ENCODE results near the gene IL12RB1. TPM values are rescaled to one million over a fixed set of nuclear protein-coding genes. Genes with fewer than 3 reads are reported as not detected.
A peak's percentile ranks its signal among the peaks of the same experiment; 100 is the strongest.

The IL12RB1 gene
- total RNA-seq, 4 donors from 2014 or later: 1.0 to 4.8 (median 1.9) TPM

GRCh38 chr19:18020212-18021085 lies 66.3 kb downstream of the IL12RB1 start:
- Histone ChIP-seq H3K27ac (peak overlapping the region; percentile 86 to 95 (median 90)), H3K9me3 (no peaks in the 10 kb centered on the region), H3K27me3 (no peaks in the 10 kb centered on the region), H3K4me3 (no peak overlapping the region), H3K4me1 (peaks cover 0 to 79% (median 54%) of the 10 kb centered on the region in 4 donors), H3K36me3 (peaks cover 0 to 3% (median 0%) of the 10 kb centered on the region in 3 donors)
- 34 to 37% methylated on average over 15 to 16 of the region's 16 CpGs for WGBS, 2 donors
- DNase-seq (ENCODE audit: low spot score in 2 of 2): peak; percentile 79 to 83
- TF ChIP-seq POLR2A (IDR thresholded peaks at IDR 0.05): peak in 1 of 2 donors; percentile 64
- peak; percentile 67 to 94 for TF ChIP-seq EP300 (IDR thresholded peaks at IDR 0.05)
- TF ChIP-seq, protein P1, sequence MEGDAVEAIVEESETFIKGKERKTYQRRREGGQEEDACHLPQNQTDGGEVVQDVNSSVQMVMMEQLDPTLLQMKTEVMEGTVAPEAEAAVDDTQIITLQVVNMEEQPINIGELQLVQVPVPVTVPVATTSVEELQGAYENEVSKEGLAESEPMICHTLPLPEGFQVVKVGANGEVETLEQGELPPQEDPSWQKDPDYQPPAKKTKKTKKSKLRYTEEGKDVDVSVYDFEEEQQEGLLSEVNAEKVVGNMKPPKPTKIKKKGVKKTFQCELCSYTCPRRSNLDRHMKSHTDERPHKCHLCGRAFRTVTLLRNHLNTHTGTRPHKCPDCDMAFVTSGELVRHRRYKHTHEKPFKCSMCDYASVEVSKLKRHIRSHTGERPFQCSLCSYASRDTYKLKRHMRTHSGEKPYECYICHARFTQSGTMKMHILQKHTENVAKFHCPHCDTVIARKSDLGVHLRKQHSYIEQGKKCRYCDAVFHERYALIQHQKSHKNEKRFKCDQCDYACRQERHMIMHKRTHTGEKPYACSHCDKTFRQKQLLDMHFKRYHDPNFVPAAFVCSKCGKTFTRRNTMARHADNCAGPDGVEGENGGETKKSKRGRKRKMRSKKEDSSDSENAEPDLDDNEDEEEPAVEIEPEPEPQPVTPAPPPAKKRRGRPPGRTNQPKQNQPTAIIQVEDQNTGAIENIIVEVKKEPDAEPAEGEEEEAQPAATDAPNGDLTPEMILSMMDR (IDR thresholded peaks at IDR 0.05): peak in 2 of 5 experiments; percentile 35 to 48

- no peak overlapping the region for H3K4me3 ChIP-seq
- H3K27me3 ChIP-seq: no peaks in the 10 kb centered on the region
- no peaks in the 10 kb centered on the region for H3K9me3 ChIP-seq
- TF ChIP-seq EP300 (IDR thresholded peaks at IDR 0.05): peak; percentile 76 to 79
- TF ChIP-seq, protein P1 (IDR thresholded peaks at IDR 0.05): no peak
- H3K36me3 ChIP-seq: peaks cover 4 to 28% (median 8%) of the 10 kb centered on the region in 3 donors
- H3K4me1 ChIP-seq: peaks cover 0 to 77% (median 41%) of the 10 kb centered on the region in 4 donors
- peak overlapping the region; percentile 73 to 95 (median 84) for H3K27ac ChIP-seq
- WGBS, 2 donors: 73 to 78% methylated on average over 14 to 15 of the region's 15 CpGs
- no peak for DNase-seq (ENCODE audit: low spot score in 2 of 2)
These were observed 69.3 kb downstream of the IL12RB1 start for GRCh38 chr19:18017275-18018083.

DNA sequence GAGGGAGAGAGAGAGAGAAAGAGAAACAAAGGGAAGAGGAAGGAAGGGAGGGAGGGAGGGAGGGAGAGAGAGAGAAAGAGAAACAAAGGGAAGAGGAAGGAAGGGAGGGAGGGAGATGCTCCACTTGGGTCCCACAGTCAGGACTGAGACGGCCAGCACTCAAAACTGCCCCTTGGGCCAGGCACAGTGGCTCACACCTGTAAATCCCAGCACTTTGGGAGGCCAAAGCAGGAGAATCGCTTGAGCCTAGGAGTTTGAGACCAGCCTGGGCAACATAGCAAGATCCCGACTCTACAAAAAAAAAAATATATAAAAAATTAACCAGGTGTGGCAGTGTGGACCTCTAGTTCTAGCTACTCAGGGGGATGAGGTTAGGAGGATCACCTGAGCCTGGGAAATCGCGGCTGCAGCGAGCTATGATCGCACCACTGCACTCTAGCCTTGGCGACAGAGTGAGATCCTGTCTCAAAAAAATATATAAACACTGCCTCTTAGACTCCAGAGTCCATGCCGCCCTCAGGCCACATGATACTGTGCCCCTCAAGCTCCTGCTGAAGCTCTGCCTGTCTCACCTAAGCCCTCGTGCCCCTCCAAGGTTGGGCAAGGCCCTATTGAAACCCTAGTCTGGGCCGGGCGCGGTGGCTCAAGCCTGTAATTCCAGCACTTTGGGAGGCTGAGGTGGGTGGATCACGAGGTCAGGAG lies 70.4 kb downstream of the IL12RB1 start:
- Histone ChIP-seq H3K27me3 (no peaks in the 10 kb centered on the region), H3K4me1 (peaks cover 0 to 67% (median 30%) of the 10 kb centered on the region in 4 donors), H3K27ac (peak overlapping the region; percentile 73 to 95 (median 84)), H3K9me3 (no peaks in the 10 kb centered on the region), H3K4me3 (no peak overlapping the region), H3K36me3 (peaks cover 4 to 38% (median 11%) of the 10 kb centered on the region in 3 donors)
- TF ChIP-seq, protein P1 (IDR thresholded peaks at IDR 0.05): no peak
- DNase-seq (ENCODE audit: low spot score in 2 of 2): no peak
- WGBS, 2 donors: 84 to 86% methylated on average over 14 of the region's 14 CpGs

GRCh38 chr19:18014197-18014596 lies 72.5 kb downstream of the IL12RB1 start:
- 81 to 84% methylated on average over 6 of the region's 6 CpGs for WGBS, 2 donors
- Histone ChIP-seq H3K27me3 (no peaks in the 10 kb centered on the region), H3K36me3 (peaks cover 4 to 60% (median 23%) of the 10 kb centered on the region in 3 donors), H3K4me3 (no peak overlapping the region), H3K9me3 (no peaks in the 10 kb centered on the region), H3K4me1 (peaks cover 0 to 56% (median 11%) of the 10 kb centered on the region in 4 donors), H3K27ac (peak overlapping the region; percentile 43 to 95 (median 75))
- no peak for DNase-seq (ENCODE audit: low spot score in 2 of 2)
- TF ChIP-seq EP300 (IDR thresholded peaks at IDR 0.05) (no peak), POLR2A (IDR thresholded peaks at IDR 0.05) (no peak)
- TF ChIP-seq, protein P1 (IDR thresholded peaks at IDR 0.05): no peak
